Iris pigment epithelial cell (primary cell): ENCODE measurements around the gene OR51B4.
"Not testable (repeated sequence)": the region's sequence is repeated elsewhere in the genome, so short reads cannot be mapped to it uniquely, and the experiment has no call there.

Experiments
- DNase-seq: peaks from one replicate; pipeline ENCODE4 v3.0.0-alpha.2; 2011; ENCODE audit warnings: low read depth

OR51B4 gene

DNA sequence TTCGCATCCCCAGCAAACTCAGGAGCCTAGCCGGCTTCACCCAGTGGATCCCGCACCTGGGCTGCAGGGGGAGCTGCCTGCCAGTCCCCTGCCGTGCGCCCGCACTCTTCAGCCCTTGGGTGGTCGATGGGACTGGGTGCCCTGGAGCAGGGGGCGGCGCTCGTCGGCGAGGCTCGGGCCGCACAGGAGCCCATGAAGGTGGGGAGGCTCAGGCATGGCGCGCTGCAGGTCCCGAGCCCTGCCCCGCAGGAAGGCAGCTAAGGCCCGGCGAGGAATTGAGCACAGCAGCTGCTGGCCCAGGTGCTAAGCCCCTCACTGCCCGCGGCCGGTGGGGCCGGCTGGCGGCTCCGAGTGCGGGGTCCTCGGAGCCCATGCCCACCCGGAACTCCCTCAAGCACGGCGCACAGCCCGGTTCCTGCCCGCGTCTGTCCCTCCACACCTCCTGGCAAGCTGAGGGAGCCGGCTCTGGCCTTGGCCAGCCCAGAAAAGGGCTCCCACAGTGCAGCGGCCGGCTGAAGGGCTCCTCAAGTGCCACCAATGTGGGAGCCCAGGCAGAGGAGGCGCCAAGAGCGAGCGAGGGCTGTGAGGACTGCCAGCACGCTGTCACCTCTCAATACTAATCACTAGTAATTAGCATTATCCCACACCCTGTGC lies 7.3 kb downstream of the OR51B4 start:
- not testable (repeated sequence) for DNase-seq

DNA sequence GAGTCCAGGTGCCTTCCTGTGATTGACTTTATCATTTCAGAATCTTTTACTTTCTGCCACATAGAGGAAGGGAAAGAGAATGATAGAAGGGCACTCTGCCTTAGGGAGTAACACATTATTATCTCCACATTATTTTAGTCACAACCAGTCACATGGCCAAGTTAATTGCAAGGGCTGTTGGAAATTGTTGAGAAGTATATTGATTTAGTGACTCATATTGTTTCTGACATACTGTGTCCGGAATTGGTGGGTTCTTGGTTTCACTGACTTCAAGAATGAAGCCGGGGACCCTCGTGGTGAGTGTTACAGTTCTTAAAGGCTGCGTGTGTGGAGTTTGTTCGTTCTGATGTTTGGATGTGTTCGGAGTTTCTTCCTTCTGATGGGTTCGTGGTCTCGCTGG lies 8.7 kb downstream of the OR51B4 start:
- no peak for DNase-seq

DNA sequence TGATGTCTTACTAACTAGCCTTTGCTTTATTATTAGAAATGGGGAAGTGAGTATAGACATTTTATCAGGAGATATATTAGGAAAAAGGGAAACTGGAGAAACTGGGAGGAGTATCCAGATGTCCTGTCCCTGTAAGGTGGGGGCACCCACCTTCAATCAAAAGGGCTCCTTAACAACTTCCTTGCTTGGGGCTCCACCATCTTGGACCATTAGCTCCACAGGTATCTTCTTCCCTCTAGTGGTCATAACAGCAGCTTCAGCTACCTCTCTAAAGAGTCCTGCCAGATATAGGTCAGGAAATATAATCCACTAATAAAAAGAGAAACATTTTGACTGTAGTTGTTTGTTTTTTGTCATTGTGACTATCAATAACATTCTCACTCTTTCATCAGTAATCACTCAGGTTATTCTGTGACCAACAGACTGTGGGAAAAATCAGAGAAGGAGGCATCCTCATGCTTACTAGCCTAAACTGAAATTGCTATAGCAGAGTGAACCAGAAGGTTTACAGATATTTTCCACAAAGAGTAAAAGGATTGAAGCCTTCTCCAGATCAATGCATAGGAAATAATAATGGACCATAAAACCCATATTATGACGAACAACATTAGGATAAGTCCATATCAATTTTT lies 10.4 kb downstream of the OR51B4 start:
- DNase-seq, result peak; percentile 74

DNA sequence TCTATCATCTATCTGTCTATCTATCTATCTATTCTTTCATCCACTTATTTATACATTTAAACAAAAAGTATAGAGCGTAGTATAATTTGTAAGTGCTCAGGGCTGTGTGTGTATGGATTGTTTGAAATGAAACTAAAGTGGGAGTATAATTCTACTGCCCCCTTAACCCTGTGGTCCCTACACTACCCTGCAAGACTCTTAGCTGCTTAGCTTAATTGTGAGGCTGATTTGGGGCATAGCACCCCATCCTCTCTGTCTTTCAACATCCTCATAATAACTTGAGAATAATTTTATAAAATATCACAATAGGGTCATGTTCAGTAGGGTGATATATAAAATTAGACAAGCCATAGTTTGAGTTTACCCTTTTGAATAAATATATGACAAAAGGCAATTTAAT lies 11.6 kb downstream of the OR51B4 start:
- DNase-seq, result no peak

DNA sequence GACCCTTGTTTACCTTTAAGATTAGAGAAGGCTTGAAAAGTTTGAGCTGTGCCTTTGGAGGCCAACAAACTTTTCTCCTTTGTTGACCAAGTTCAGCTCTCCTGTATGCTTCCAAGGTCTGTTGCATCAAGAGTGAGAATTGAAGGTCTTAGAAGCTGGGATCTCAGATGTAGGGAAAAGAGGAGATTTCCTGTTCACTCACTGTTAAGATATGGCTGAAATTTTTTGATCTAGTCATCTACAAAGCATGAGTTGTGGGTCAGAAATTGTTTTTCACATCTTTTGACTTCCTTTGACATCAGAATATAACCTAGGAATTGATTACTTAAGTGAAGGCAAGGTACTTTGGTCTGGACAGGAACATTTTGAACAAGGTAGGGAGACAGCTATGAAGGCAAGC lies 12.1 kb downstream of the OR51B4 start:
- peak; percentile 51 for DNase-seq

DNA sequence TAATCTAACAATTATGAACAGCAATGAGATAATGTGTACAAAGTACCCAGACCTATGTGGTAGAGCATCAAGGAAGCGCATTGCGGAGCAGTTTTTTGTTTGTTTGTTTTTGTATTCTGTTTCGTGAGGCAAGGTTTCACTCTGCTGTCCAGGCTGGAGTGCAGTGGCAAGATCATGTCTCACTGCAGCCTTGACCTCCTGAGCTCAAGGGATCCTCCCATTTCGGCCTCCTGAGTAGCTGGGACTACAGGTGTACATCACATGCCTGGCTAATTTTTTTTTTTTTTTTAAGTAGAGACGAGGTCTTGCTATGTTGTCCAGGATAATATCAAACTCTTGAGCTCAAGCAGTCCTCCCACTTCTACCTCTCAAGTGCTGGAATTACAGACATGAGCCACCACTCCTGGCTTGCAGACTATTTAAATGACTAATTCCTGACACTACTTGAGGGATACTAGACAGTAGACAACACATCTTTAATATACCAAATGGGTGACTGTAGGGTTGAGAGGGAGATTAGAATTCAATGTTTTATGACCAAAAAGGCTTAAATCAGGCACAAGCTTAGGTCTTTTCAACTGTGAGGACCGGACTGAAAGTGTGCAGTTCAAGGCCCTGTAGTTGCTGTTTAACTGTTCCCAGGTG lies 12.7 kb downstream of the OR51B4 start:
- peak; percentile 21 for DNase-seq

DNA sequence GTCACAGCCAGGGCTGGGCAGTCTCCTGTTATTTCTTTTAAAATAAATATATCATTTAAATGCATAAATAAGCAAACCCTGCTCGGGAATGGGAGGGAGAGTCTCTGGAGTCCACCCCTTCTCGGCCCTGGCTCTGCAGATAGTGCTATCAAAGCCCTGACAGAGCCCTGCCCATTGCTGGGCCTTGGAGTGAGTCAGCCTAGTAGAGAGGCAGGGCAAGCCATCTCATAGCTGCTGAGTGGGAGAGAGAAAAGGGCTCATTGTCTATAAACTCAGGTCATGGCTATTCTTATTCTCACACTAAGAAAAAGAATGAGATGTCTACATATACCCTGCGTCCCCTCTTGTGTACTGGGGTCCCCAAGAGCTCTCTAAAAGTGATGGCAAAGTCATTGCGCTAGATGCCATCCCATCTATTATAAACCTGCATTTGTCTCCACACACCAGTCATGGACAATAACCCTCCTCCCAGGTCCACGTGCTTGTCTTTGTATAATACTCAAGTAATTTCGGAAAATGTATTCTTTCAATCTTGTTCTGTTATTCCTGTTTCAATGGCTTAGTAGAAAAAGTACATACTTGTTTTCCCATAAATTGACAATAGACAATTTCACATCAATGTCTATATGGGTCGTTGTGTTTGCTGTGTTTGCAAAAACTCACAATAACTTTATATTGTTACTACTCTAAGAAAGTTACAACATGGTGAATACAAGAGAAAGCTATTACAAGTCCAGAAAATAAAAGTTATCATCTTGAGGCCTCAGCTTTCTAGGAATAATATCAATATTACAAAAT lies 13.4 kb downstream of the OR51B4 start:
- peak; percentile 61 for DNase-seq

DNA sequence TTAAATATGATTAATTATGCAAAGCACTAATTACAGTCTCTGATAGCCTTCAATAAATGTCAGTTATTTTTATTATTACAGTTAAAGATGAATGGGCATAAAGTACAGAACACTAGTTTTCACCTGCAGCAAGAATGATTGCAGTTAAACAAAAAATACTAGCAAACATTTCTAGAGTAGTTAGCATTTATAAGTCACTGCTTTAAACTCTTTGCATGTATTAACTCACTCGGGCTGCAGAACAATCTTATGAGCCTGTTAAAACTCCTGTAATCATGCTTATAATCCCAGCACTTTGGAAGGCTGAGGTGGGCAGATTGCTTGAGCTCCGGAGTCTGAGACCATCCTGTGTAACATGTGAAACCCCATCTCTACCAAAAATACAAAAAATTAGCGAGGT lies 14.8 kb downstream of the OR51B4 start:
- DNase-seq, result no peak

DNA sequence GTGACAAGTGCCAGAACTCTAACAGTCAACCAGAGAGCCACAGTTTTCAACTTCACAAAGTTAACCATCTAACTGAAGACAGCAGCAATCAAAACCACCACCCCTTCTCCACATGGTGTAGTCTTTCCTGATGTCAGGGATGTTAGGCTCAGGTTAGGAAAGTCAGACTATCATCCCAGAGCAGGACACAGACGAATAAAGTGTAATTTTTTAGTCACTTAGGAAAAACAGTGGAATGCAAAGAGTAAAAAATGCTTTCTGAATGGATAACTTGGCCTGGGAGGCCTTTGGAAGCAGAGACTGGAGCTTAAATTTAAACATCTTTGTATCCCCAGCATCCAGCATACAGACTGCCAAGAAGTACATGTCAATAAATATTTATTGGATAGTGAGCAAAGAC lies 15.4 kb downstream of the OR51B4 start:
- no peak for DNase-seq

DNA sequence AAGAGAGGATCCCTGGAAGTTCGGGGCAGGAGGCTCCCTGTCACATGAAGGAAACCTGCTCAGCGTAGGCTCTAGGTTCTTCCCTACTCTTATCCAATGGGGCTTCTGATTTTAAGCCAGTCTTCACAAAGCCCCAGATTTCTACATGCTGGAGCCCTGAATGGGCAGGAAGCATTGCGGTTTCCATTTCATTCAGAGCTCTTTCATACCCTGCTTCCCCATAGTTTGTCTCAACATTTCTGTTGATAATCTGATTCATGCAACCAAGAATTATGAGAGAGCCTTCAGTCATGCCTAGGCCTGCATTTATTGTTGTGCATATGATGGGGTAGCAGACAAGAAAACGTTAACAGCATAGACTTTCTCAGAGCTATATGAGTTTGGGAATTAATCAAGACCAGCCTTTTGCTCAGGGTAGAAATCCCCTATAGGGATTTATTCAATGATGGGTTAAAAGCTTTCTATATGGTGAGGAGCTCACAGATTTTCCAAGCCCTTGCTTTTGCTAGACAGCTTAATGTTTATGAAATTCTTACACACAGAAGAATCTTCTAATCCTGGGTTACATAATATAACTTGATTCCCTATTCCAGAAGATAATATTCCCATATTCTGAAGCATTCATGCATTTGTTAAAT lies 15.9 kb downstream of the OR51B4 start:
- no peak for DNase-seq

DNA sequence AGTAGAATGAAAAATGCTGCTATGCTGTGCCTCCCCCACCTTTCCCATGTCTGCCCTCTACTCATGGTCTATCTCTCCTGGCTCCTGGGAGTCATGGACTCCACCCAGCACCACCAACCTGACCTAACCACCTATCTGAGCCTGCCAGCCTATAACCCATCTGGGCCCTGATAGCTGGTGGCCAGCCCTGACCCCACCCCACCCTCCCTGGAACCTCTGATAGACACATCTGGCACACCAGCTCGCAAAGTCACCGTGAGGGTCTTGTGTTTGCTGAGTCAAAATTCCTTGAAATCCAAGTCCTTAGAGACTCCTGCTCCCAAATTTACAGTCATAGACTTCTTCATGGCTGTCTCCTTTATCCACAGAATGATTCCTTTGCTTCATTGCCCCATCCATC lies 17.1 kb downstream of the OR51B4 start:
- no peak for DNase-seq

DNA sequence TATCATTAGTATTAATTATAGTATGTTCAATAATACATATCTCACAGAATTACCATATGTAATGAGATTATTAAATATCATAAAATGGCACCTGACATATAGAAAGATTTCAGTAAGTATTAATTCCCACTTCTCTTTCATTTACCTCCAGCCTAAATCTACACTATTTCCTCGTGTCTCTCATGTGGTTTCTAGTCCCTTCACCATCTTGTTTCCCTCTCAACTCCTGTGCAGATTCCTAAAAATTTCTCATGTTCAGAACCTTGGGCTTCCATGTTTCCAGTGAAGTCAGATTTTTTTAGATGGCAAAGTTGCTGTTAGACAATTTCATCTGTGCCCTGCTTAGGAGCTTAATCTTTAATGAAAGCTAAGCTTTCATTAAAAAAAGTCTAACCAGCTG lies 17.9 kb downstream of the OR51B4 start:
- no peak for DNase-seq

DNA sequence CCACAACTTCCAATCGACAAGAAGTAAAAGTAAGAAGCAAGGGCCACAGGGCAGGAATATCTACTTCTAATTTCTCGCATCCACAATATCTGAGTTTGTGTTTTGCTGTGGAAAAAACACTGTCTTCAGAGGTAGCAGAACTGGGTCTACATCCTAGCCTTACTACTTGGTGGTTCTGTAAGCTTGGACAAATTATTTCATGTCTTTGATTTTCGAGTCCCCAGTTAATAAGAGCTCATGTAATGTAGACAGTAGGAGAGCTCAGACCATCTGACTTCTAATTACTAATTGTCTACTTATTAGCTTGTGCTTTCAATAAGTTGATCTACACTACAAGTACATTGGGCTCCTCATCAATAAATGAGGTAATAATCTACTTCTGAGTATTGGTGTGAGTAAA lies 18.7 kb downstream of the OR51B4 start:
- DNase-seq, result no peak

DNA sequence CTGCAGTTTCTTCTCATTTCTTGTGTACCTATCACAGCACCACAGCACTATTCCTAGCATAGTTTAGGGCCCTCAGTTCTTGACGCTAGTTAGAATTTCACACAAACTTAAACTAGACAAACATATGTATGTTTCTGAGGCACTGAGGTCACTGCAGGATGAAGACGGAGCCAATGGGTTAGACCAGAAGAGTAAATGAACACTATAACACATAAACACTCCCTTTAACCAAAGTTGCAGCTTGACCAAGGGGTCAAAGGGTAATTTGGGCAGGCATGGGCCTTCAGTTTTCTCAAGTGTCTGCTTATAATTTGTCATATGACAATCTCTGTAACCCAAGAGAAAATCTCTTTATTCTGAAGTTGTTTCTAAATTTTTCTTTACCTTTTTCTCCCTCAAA lies 19.1 kb downstream of the OR51B4 start:
- DNase-seq, result no peak

DNA sequence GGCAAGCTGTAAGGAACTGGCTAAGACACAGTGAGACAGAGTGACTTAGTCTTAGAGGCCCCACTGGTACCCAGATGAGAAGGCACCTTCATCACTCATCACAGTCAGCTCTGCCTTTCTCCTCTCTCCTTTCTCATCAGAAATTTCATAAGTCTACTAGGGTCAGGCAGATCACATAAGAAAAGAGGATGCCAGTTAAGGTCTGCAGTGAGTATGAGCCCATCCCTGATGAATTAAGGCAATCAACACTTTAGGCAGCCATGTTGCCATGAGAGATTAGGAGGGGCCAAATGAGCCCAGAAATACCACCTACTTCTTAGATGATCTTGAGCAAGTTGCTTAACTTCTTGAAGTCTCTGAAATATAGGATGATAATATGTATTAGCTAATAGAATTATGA lies 20.1 kb downstream of the OR51B4 start:
- DNase-seq, result no peak

DNA sequence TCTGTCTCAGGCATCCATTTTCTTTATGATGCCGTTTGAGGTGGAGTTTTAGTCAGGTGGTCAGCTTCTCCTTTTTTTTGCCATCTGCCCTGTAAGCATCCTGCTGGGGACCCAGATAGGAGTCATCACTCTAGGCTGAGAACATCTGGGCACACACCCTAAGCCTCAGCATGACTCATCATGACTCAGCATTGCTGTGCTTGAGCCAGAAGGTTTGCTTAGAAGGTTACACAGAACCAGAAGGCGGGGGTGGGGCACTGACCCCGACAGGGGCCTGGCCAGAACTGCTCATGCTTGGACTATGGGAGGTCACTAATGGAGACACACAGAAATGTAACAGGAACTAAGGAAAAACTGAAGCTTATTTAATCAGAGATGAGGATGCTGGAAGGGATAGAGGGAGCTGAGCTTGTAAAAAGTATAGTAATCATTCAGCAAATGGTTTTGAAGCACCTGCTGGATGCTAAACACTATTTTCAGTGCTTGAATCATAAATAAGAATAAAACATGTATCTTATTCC lies 21.1 kb downstream of the OR51B4 start:
- peak; percentile 99 for DNase-seq

DNA sequence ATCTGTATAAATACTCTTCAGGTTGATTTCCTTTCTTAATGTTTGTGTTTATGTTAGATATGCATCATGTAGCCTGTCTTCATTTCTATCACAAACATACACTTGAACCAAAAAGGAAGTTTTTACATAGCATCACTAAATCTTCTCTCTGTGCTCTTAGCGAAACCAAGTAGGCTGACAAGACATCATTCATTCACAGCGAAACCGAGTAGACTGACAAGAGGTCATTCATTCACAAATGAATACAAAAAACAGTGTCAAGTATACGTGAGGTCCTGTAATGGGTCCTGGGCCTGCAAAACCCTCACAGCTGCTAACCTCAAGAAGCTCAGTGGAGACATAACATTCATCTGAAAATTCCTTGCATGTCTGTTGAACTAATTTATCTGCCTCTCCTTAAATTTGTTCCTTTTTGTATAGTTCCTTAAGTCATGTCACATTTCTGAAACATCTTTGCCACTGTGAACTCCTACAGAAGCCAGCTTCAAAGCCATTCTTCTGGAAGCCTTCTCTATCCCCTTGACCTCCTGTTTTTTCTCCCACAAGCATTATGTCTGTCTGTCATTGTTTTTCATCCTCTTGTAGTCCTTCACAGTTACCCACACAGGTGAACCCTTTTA lies 22.2 kb downstream of the OR51B4 start:
- DNase-seq, result no peak

DNA sequence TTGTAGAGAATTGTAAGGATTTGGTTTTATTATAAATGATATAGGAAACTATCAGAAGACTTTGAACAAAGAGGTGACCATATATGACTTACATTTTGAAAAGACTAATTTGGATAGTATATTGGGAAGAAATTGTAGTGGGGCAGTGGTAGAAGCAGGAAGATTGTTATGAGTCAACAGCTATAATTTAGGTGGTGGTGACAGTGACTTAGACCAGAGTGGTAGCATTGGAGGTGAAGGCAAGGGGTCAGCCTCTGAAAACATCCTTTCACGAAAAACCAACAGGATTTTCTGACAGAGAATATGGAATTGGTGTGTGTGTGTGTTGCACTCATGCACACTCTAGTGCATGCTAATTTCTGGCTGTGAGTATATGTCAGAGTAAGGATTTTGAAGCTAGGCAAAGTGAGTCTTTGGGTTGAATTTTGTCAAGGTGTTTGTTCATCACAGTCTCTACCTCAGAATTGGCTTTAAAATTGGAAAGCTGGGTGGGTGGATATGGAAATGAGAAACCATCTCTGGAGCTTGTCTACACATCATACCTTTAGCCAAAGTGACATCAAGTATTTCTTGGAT lies 23.9 kb downstream of the OR51B4 start:
- DNase-seq, result no peak

DNA sequence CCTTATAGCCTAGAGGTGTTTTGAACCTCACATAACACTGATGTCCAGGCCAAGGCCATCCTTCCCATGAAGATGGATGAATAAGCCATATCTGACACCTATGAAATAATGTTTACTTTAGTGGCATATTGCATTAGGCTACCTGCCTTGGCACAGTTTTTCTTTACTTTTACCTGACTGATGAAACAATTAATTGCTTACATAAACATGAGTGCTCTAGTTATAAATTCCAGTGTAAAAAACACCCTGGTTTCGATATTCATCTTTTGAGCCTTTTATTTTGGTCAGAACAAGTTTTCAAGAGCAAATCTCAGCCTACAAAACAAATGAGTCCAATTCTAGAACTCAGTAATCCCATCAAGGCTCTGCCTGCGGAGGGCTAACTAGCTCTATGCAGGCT lies 25.0 kb downstream of the OR51B4 start:
- no peak for DNase-seq

DNA sequence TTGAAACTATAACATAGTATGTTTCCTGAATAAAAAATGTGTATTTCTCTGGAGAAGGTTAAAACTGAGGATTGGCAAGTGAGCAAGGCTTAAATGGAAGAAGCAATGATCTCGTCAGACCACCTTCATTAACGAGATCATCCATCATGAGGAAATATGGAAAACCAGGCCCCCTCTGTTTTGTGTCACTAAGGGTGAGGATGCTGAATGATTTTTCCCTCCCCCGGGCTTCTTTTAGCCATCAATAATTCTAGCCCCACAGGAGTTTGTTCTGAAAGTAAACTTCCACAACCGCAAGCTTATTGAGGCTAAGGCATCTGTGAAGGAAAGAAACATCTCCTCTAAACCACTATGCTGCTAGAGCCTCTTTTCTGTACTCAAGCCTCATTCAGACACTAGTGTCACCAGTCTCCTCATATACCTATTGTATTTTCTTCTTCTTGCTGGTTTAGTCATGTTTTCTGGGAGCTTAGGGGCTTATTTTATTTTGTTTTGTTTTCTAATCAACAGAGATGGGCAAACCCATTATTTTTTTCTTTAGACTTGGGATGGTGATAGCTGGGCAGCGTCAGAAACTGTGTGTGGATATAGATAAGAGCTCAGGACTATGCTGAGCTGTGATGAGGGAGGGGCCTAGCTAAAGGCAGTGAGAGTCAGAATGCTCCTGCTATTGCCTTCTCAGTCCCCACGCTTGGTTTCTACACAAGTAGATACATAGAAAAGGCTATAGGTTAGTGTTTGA lies 26.2 kb downstream of the OR51B4 start:
- no peak for DNase-seq

DNA sequence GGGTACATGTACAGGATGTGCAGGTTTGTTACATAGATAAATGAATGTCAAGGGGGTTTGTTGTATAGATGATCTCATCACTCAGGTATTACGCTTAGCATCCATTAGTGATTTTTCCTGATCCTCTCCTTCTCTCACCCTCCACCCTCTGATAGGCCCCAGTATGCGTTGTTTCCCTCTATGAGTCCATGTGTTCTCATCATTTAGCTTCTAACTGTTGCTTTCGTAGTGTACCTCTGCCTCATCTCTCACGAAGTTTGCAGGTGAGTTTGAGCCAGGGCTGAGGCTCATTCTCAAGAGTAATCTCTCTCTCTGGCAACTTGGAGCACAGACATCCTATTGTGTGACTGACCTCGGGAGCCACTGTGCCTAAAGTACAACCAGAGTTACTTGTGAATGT lies 27.4 kb downstream of the OR51B4 start:
- peak; percentile 30 for DNase-seq
